Activated naive CD4-positive, alpha-beta T cell treated with anti-CD3 and anti-CD28 coated beads, Interleukin-2, amount 50 U/mL, for 24 hours (primary cell): Measurements from ENCODE around the gene NPHS1.
"Not testable (repeated sequence)": the region's sequence is repeated elsewhere in the genome, so short reads cannot be mapped to it uniquely, and the experiment has no call there.

Experiments used
- H3K27ac Mint-ChIP-seq: one replicate; pipeline ENCODE4 v1.8.0; 2021; ENCODE audit warnings: mild to moderate bottlenecking, mixed read lengths
- H3K27me3 Mint-ChIP-seq: one replicate; pipeline ENCODE4 v1.8.0; 2021; ENCODE audit warnings: mixed read lengths
- H3K36me3 Mint-ChIP-seq: one replicate; pipeline ENCODE4 v1.8.0; 2021; ENCODE audit warnings: mixed read lengths
- H3K4me1 Mint-ChIP-seq: one replicate; pipeline ENCODE4 v1.8.0; 2021; ENCODE audit warnings: mixed read lengths
- H3K4me3 Mint-ChIP-seq: one replicate; pipeline ENCODE4 v1.8.0; 2021; ENCODE audit warnings: mild to moderate bottlenecking, mixed read lengths
- H3K9me3 Mint-ChIP-seq: one replicate; pipeline ENCODE4 v1.8.0; 2021; ENCODE audit warnings: mixed read lengths

Gene NPHS1

DNA sequence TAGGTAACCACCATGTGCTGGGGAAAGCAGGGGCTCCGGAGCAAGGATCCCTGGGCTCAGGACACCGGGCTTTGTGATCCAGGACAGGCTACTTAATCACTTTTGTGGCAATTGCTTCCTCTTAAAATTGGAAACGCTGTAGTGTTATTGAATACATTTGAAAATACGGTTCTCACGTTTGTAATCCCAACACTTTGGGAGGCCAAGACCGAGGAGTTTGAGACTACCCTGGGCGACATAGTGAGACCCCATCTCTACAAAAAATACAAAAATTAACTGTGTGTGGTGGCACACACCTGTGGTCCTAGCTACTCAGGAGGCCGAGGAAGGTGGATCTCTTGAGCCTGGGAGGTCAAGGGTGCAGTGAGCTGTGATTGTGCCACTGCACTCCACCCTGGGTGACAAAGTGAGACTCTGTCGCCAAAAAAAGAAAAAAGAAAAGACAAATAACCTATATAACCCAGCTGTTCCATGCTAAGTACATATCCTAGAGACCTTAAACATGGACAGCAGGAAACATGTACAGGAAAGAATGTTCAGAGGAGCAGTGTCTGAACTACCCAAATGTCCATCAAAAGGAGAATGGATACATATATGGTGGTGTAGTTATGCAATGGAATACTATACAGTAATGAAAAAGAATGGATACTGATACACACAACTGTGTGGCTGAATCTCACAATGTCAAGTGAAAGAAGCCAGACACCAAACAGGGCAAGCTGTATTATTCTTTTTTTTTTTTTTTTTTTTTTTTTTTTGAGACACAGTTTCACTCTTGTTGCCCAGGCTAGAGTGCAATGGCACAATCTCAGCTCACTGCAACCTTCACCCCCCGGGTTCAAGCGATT is 39.0 kb downstream of the NPHS1 start:
- Mint-ChIP-seq H3K4me1 (no peaks in the 10 kb centered on the region), H3K27me3 (peaks cover 7% of the 10 kb centered on the region), H3K36me3 (no peaks in the 10 kb centered on the region), H3K9me3 (no peaks in the 10 kb centered on the region), H3K4me3 (no peak overlapping the region), H3K27ac (no peak overlapping the region)

DNA sequence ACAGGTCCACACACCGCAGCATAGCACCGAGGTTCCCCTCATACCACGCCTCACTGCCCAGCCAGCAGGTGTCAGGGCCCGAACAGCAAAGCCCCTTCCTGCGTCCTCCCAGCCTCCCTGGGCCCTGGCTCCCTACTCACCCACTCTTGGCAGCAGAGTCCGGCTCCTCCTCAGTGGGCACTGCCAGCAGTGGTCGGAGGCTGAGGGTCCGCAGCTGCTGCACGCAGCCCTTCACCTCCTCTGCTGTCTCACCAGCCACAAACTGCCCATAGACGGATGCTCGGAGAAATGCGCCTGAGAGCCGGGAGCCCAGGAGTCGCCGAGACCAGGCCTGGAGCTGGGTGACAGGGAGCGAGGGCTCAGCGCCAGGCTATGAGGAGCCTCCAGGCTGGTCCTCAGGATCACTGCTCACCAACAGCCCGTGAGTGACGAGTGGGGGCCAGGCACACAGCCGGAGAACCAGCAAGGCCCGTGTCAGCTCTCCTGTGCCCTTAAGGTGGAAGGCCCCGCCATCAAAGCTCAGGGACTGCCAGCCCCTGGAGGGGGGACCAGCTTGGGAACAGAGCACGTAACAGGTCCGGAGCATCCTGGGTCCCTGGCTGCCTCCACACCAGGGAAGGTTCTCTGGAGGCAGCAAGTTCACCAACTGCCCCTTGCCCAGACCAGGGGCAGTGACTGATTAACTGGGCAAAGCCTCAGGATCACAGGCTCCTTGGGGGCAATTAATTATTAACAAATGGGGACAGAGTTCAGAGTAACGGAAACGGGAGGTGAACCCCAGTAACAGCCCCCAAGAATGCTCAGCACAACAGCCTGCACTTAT is 39.9 kb downstream of the NPHS1 start, which contains the start of gene PRODH2:
Gene PRODH2 (minus strand): TSS at position 626 of the 823 bp plus-strand sequence. CDS start 40 bp downstream, at position 586.
- no peaks in the 10 kb centered on the region for H3K36me3 Mint-ChIP-seq

DNA sequence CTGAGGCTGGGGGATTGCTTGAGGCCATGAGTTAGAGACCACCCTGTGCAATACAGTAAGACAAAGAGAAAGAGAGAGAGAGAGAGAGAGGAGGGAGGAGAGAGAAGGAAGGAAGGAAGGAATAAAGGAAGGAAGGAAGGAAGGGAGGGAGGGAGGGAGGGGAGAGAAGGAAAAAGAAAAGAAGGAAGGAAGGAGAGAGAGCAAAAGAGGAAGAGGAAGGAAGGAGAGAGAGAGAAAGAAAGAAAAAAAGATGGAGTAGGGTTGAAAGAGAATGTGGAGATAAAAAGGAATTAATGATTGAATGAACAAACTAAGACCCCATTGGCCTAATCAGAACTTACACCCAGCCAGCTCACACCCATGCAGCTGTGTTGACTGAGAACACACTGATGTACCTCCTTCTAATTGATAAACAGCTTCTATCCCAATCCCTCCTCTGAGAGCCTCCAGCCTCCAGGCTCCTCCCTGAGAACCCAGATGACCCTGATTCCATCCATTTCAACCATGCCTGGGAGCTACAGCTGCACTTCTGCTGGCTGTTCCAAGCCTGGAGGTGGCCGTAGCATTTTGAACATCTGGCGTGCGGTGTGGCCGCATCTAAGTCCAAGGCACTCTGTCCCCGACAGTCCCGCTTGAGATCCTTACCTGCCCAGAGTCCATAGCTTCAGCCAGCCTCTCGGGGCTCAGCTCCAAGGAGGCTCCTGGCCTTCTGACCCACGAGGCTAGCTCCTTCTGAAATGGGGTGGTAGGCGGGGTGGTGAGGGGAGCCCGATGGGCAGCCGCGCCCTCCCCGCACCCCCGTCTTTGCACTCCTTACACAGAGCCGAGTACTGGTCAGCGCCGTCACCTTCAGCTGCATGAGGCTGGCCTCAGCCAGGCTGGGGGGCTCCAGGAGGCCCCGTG is 40.7 kb downstream of the NPHS1 start:
- no peaks in the 10 kb centered on the region for H3K9me3 Mint-ChIP-seq
- H3K27ac Mint-ChIP-seq: no peak overlapping the region
- no peak overlapping the region for H3K4me3 Mint-ChIP-seq
- H3K27me3 Mint-ChIP-seq: peaks cover 5% of the 10 kb centered on the region
- no peaks in the 10 kb centered on the region for H3K36me3 Mint-ChIP-seq
- no peaks in the 10 kb centered on the region for H3K4me1 Mint-ChIP-seq

More for the DNA sequence above, 39.9 kb downstream of the NPHS1 start, which contains the start of gene PRODH2:
- Mint-ChIP-seq H3K9me3 (no peaks in the 10 kb centered on the region), H3K4me1 (no peaks in the 10 kb centered on the region), H3K27ac (no peak within 1 kb of the TSS), H3K27me3 (peaks cover 7% of the 10 kb centered on the region), H3K4me3 (no peak within 1 kb of the TSS)

DNA sequence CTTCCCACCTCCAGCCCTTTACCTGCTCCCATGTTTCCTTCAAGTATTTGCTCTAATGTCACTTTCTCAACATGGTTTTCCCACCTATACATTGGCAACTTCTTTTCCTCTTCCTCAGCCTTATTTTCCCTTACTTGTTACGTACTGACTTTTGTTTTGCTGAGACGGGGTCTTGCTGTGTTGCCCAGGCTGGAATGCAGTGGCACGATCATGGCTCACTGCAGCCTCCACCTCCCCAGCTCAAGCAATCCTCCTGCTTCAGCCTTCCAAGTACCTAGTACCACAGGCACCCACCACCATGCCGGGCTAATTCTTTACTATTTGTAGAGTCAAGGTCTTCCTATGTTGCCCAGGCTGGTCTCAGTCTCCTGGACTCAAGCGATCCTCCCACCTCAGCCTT is 44.7 kb downstream of the NPHS1 start:
- Mint-ChIP-seq H3K9me3 (no peaks in the 10 kb centered on the region), H3K36me3 (no peaks in the 10 kb centered on the region), H3K27me3 (peaks cover 3% of the 10 kb centered on the region), H3K4me1 (no peaks in the 10 kb centered on the region), H3K27ac (no peak overlapping the region), H3K4me3 (no peak overlapping the region)

DNA sequence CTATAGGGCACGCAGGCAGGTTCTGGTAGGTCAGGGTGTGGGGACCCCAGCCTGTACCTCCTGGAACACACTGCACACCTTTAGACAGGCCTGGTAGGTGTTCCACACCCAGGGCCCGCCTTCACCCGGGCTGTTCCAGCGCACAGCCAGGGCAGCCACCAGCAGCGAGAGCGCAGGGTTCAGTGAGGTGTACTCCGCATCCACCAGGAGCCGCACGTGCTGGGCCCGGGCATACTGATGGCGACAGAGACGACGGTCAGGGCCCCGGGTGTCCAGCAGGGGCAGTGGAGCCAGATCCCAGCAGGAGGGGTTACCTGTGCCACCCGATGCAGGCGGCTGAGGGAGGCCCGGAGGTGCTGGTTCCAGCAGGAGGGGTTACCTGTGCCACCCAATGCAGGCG is 45.7 kb downstream of the NPHS1 start:
- Mint-ChIP-seq H3K4me1 (no peaks in the 10 kb centered on the region), H3K27ac (no peak overlapping the region), H3K27me3 (peaks cover 3% of the 10 kb centered on the region), H3K9me3 (no peaks in the 10 kb centered on the region), H3K36me3 (peaks cover 1% of the 10 kb centered on the region), H3K4me3 (no peak overlapping the region)

DNA sequence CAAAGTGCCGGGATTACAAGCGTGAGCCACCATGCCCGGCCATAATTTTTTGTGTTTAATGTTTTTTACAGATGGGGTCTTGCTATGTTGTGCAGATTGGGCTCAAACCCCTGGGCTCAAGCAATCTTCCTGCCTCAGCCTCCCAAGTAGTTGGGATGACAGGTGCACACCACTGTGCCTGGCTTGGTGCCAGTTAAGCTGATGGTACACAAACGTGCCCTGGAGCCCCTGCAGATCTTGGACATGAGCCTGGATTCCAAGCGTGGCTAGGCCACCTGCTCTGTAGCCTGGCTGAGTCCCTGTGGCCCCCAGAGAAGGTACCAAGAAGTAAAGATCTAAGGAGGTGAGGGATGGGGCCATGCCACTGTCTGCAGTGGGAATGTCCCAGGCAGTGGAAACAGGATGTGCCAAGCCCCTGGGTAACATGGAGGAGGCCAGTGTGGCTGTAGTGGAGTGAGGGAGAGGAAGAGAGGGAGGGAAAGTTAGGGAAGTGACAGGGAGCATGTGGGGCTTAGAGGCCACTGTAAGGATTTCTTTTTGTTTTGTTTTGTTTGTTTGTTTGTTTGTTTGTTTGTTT is 46.7 kb downstream of the NPHS1 start:
- H3K36me3 Mint-ChIP-seq: peaks cover 1% of the 10 kb centered on the region
- H3K4me3 Mint-ChIP-seq: no peak overlapping the region
- H3K27ac Mint-ChIP-seq: peak overlapping the region; percentile 30
- H3K27me3 Mint-ChIP-seq: no peaks in the 10 kb centered on the region
- no peaks in the 10 kb centered on the region for H3K9me3 Mint-ChIP-seq
- H3K4me1 Mint-ChIP-seq: no peaks in the 10 kb centered on the region

DNA sequence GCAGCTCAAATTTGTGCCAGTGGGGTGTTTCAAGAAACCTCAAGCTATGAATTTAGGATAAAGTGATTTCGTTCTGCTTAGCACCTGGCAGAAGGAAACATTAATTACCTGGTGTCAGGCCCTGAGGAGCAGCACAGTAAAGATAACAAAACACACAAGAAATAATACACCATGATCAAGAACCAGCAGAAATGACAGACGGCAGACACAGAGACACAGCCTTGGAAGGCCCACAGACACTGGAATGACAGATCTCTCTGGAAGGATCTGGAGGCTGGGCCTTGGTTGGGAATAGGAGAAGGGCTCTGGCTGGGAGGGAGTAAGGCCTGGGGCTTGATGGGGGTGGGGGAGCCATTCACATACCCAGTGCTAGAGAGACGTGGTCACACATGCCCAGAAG is 50.5 kb downstream of the NPHS1 start:
- Mint-ChIP-seq H3K4me3 (no peak overlapping the region), H3K27me3 (peaks cover 10% of the 10 kb centered on the region), H3K36me3 (peaks cover 1% of the 10 kb centered on the region), H3K4me1 (no peaks in the 10 kb centered on the region), H3K27ac (no peak overlapping the region), H3K9me3 (no peaks in the 10 kb centered on the region)

DNA sequence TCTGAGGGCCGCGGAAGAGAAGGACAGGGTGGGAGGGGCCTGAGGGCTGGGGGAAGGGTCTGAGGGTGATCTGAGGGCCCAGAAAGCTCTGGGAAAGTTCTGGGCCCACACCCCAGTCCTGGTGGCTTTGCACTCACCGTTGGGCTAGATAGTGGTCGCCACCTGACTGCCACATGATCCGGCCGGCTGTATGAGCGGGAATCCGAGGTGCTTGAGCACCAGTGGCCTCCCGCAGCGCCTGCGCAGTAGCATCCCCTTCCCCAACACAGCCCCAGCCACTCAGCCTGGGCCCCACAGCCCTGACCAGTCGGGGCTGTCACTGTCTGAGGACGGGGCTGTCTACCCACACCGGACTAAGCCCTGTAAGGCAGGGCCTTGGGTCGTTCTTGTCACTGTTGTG is 54.6 kb downstream of the NPHS1 start:
- Mint-ChIP-seq H3K36me3 (peaks cover 1% of the 10 kb centered on the region), H3K27me3 (peaks cover 14% of the 10 kb centered on the region), H3K4me3 (no peak overlapping the region), H3K4me1 (no peaks in the 10 kb centered on the region), H3K9me3 (no peaks in the 10 kb centered on the region), H3K27ac (no peak overlapping the region)

DNA sequence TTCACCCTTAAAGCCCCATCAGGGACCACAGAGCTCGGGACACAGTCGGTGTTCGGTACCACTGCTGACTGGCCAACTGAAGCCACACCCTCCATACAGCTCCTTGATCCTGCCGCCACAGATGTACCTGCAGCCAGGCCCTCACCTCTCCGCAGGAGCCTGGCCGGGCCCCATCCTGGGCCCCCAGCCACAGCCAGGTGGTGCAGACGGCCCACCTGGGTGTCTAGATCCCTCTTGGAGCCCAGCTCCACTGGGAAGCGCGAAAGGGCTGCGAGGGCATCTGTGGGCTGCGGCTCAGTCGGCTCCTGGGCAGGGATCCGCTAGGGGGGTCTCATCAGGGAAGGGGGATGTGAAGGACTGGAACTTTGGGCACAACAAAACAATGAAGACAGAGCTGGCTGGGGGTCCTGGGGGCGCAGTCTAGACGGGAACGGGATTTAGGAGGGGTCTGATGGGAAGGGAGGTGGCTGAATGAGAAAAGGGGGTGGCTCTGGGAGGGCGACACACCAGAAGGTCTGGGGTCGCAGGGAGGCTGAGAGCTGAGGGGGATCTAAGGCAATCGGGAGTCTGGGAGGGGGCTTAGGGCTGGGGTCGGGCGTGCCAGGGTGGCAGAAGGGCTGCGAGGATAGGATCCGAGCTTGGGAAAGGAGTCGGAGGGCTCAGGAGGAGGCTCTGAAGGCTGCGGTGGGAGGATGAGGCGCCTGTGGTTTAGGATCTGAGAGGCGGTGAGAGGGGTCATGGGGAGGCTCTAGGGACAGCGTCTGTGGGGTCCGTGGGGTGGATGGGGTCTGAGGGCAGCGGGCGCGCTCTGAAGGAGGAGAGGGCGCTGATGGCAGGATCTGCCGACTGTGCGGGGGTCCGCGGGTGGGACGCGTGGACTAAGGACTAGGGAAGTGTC is 55.4 kb downstream of the NPHS1 start:
- no peak overlapping the region for H3K27ac Mint-ChIP-seq
- H3K9me3 Mint-ChIP-seq: no peaks in the 10 kb centered on the region
- no peaks in the 10 kb centered on the region for H3K4me1 Mint-ChIP-seq
- H3K27me3 Mint-ChIP-seq: peaks cover 14% of the 10 kb centered on the region
- no peak overlapping the region for H3K4me3 Mint-ChIP-seq
- peaks cover 1% of the 10 kb centered on the region for H3K36me3 Mint-ChIP-seq

DNA sequence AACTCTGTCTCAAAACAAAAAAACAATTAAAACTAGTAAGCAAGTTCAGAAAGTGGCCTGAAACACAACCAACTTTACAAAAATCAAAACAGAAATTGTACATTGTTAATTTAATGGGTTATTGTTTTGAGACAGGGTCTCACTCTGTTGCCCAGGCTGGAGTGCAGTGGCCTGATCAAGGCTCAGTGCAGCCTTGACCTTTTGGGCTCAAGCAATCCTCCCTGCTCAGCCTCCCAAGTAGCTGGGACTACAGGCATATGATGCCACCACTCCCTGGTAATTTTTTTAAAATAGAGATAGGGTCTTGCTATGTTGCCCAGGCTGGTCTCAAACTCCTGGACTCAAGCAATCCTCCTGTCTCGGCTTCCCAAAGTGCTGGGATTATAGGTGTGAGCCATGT is 56.7 kb downstream of the NPHS1 start:
- not testable (repeated sequence) for H3K9me3 Mint-ChIP-seq, H3K4me1 Mint-ChIP-seq, H3K36me3 Mint-ChIP-seq, H3K4me3 Mint-ChIP-seq, H3K27ac Mint-ChIP-seq
- H3K27me3 Mint-ChIP-seq: peaks cover 14% of the 10 kb centered on the region

DNA sequence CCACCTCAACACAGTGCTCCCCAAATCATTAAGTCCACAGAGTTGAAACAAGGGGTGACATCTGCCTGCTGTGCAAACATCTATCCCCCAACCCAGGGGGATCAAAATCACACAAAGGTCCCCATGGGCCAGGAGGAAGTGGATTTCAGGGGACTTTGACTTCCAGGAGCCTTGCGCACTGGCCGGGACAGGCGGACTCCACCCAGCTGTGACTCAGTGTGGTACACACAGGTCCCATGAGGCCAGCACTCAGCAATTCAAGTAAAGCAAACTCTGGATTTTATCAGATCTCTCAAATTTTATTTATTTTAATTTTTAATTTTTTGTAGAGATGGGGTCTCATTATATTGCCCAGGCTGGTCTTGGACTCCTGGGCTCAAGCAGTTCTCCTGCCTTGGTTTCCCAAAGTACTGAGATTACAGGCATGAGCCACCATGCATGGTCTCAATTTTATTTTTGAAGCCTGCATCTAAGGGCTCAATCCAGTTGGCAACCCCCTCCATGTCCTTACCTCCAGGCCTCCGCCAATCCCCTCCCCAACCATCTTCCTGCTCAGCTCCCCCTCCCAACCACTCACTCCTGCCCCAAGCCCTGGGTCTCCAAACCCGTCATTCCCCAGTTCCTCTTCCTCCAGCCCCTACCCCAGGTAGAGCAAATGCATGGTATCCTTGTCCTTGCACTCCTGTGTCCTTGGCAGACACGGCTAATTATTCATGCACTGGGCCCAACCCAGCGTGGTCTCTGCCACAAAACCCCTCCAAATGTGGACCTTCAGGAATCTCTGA is 58.7 kb downstream of the NPHS1 start:
- Mint-ChIP-seq H3K27ac (no peak overlapping the region), H3K4me1 (no peaks in the 10 kb centered on the region), H3K36me3 (no peaks in the 10 kb centered on the region), H3K27me3 (peaks cover 12% of the 10 kb centered on the region), H3K4me3 (no peak overlapping the region), H3K9me3 (no peaks in the 10 kb centered on the region)

DNA sequence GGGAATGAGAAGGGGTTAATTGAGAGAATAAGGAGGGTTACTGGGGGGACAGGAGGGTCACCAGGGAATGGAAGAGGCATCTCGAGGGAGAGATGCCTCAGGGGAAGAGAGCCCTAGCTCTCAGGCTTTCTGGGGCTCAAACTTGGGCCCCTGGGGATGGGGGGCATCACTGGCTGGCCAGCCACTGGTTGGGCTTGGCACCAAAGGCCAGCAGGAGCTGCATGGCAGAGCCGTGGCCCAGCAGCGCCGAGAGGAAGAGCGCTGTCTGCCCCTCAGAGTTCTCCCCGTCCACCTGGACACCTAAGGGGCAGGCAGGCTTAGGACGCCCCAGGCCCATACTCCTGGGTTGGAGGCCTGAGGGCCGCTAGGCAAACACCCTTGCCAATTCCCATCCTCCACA is 59.4 kb downstream of the NPHS1 start:
- H3K36me3 Mint-ChIP-seq: no peaks in the 10 kb centered on the region
- no peaks in the 10 kb centered on the region for H3K9me3 Mint-ChIP-seq
- peaks cover 10% of the 10 kb centered on the region for H3K27me3 Mint-ChIP-seq
- H3K4me3 Mint-ChIP-seq: no peak overlapping the region
- no peaks in the 10 kb centered on the region for H3K4me1 Mint-ChIP-seq
- no peak overlapping the region for H3K27ac Mint-ChIP-seq

DNA sequence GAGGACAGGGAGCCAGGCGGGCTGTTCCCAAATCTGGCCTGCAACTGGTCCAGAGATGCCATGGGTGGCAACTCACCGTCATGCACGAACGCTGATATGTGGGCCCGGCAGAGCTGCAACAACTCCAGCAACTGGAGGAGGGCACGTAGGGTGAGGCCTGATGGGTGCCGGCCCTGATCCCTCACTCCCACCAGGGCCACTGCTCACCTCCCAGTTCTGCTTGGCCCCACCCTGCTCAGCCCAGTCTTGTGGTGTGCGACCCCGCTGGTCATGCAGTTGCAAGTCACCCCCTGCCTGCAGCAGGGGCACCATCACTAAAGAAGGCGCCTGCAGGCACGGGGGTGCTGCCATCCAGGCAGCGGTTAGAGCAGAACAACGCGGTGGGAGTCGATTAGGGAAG is 60.0 kb downstream of the NPHS1 start:
- H3K36me3 Mint-ChIP-seq: no peaks in the 10 kb centered on the region
- H3K9me3 Mint-ChIP-seq: no peaks in the 10 kb centered on the region

More for the DNA sequence above, 60.0 kb downstream of the NPHS1 start:
- peaks cover 9% of the 10 kb centered on the region for H3K27me3 Mint-ChIP-seq
- H3K4me3 Mint-ChIP-seq: no peak overlapping the region
- no peaks in the 10 kb centered on the region for H3K4me1 Mint-ChIP-seq
- H3K27ac Mint-ChIP-seq: no peak overlapping the region
